ENCODE results near the gene MAP10. TPM values are rescaled to one million over a fixed set of nuclear protein-coding genes. Genes with fewer than 3 reads are reported as not detected.

Gene MAP10
- total and polyA plus RNA-seq, 2 experiments from 2014 or later: 2.9 to 3.3 TPM

DNA sequence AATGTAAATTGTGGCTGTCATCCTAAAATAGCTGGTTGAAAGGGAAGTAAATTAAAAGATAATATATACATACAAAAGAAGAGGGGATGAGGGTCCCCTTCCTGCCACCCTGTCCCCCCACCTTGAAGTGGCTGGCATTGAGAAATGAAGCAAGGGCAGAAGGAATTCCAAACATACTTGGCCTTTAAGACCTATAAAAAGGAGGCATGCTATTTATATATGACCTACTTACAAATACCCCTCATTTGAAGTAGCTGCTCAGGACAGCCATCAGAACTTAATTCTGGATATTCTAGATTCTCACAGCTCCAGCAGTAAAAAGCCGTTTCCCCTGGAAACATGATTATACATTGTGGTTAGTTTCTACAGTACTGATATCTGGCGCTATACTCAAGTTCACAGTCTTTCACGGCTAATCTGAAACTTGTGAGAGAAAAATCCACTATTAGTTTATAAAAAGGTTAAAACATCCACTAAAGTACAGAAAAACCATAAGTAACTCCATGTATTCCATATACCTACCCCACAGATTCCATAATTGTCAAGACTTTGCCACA lies 9.6 kb upstream of the MAP10 start:
- H3K4me2 ChIP-seq: no peak overlapping the region
- no peaks in the 10 kb centered on the region for H3K27me3 Mint-ChIP-seq (ENCODE audit: insufficient read depth, low read depth, poor library complexity)
- H3K9me3 Mint-ChIP-seq: no peaks in the 10 kb centered on the region

GRCh38 chr1:232797856-232798510 lies 7.2 kb upstream of the MAP10 start:
- Mint-ChIP-seq H3K9me3 (no peaks in the 10 kb centered on the region), H3K36me3 (ENCODE audit: low read depth) (no peaks in the 10 kb centered on the region), H3K27me3 (ENCODE audit: insufficient read depth, low read depth, poor library complexity) (no peaks in the 10 kb centered on the region), H3K27ac (no peak overlapping the region), H3K4me1 (peaks cover 9% of the 10 kb centered on the region), H3K4me3 (no peak overlapping the region)
- Histone ChIP-seq H3K9me2 (ENCODE audit: insufficient read depth) (peaks cover 4% of the 10 kb centered on the region; the same call in 1 of the 2 replicates), H3K79me2 (replicated peaks; ENCODE audit: insufficient read depth) (no peaks in the 10 kb centered on the region), H3K36me3 (ENCODE audit: insufficient read depth) (no peaks in the 10 kb centered on the region), H3K4me3 (no peak overlapping the region), H4K20me1 (replicated peaks; ENCODE audit: insufficient read depth) (no peaks in the 10 kb centered on the region), H3F3A (replicated peaks; ENCODE audit: low read depth) (no peaks in the 10 kb centered on the region), H2AFZ (no peak overlapping the region), H3K4me2 (no peak overlapping the region), H3K4me1 (ENCODE audit: insufficient read depth) (no peaks in the 10 kb centered on the region), H3K27me3 (ENCODE audit: insufficient read depth) (no peaks in the 10 kb centered on the region), H3K27ac (ENCODE audit: low read depth) (no peak overlapping the region)
- no peak for DNase-seq (ENCODE audit: low spot score)
- TF ChIP-seq, protein P1, sequence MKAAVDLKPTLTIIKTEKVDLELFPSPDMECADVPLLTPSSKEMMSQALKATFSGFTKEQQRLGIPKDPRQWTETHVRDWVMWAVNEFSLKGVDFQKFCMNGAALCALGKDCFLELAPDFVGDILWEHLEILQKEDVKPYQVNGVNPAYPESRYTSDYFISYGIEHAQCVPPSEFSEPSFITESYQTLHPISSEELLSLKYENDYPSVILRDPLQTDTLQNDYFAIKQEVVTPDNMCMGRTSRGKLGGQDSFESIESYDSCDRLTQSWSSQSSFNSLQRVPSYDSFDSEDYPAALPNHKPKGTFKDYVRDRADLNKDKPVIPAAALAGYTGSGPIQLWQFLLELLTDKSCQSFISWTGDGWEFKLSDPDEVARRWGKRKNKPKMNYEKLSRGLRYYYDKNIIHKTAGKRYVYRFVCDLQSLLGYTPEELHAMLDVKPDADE (IDR thresholded peaks at IDR 0.05): no peak
- ATAC-seq: no peak

More for the DNA sequence above, 9.6 kb upstream of the MAP10 start:
- H3F3A ChIP-seq (replicated peaks; ENCODE audit: low read depth): no peaks in the 10 kb centered on the region
- Mint-ChIP-seq H3K4me3 (no peak overlapping the region), H3K27ac (no peak overlapping the region), H3K36me3 (ENCODE audit: low read depth) (no peaks in the 10 kb centered on the region), H3K4me1 (peaks cover 9% of the 10 kb centered on the region)
- no peaks in the 10 kb centered on the region for H4K20me1 ChIP-seq (replicated peaks; ENCODE audit: insufficient read depth)
- H3K4me3 ChIP-seq: no peak overlapping the region
- H3K27ac ChIP-seq (ENCODE audit: low read depth): no peak overlapping the region
- no peaks in the 10 kb centered on the region for H3K4me1 ChIP-seq (ENCODE audit: insufficient read depth)
- no peaks in the 10 kb centered on the region for H3K27me3 ChIP-seq (ENCODE audit: insufficient read depth)
- no peak for TF ChIP-seq JUNB (IDR thresholded peaks at IDR 0.05; ENCODE audit: unreplicated experiment)
- TF ChIP-seq CTCF (conservative IDR thresholded peaks at IDR 0.05; ENCODE audit: low read depth in 2 of 2): no peak
- no peak for TF ChIP-seq EZH2 (IDR thresholded peaks at IDR 0.05; ENCODE audit: low read depth, unreplicated experiment)
- TF ChIP-seq STAT1 (IDR thresholded peaks at IDR 0.05; ENCODE audit: unreplicated experiment): no peak
- TF ChIP-seq NANOG (IDR thresholded peaks at IDR 0.05; ENCODE audit: borderline replicate concordance): no peak
- ATAC-seq (no peak), DNase-seq (ENCODE audit: low spot score) (no peak)
- H3K9me2 ChIP-seq (ENCODE audit: insufficient read depth): no peaks in the 10 kb centered on the region
- H3K36me3 ChIP-seq (ENCODE audit: insufficient read depth): no peaks in the 10 kb centered on the region
- H3K79me2 ChIP-seq (replicated peaks; ENCODE audit: insufficient read depth): no peaks in the 10 kb centered on the region
- no peak overlapping the region for H2AFZ ChIP-seq

GRCh38 chr1:232798920-232799319 lies 6.3 kb upstream of the MAP10 start:
- H3K27ac Mint-ChIP-seq: no peak overlapping the region
- H2AFZ ChIP-seq: no peak overlapping the region
- TF ChIP-seq REST (IDR thresholded peaks at IDR 0.05; ENCODE audit: unreplicated experiment) (no peak), JUNB (IDR thresholded peaks at IDR 0.05; ENCODE audit: unreplicated experiment) (no peak), ZNF114 (CRISPR knock-in tag; IDR thresholded peaks at IDR 0.05) (no peak)

More at GRCh38 chr1:232798920-232799319, 6.3 kb upstream of the MAP10 start:
- Histone ChIP-seq H3K27ac (ENCODE audit: low read depth) (no peak overlapping the region), H3K27me3 (ENCODE audit: insufficient read depth) (no peaks in the 10 kb centered on the region), H3K79me2 (replicated peaks; ENCODE audit: insufficient read depth) (no peaks in the 10 kb centered on the region), H4K20me1 (replicated peaks; ENCODE audit: insufficient read depth) (no peaks in the 10 kb centered on the region), H3K4me1 (ENCODE audit: insufficient read depth) (no peaks in the 10 kb centered on the region), H3K4me2 (no peak overlapping the region), H3F3A (replicated peaks; ENCODE audit: low read depth) (no peaks in the 10 kb centered on the region), H3K36me3 (ENCODE audit: insufficient read depth) (no peaks in the 10 kb centered on the region), H3K9me2 (ENCODE audit: insufficient read depth) (peaks cover 4% of the 10 kb centered on the region; the same call in 1 of the 2 replicates), H3K4me3 (no peak overlapping the region)
- Mint-ChIP-seq H3K9me3 (no peaks in the 10 kb centered on the region; the same call in 2 of the 3 replicates), H3K36me3 (ENCODE audit: low read depth) (no peaks in the 10 kb centered on the region), H3K4me1 (peaks cover 9% of the 10 kb centered on the region), H3K4me3 (no peak overlapping the region), H3K27me3 (ENCODE audit: insufficient read depth, low read depth, poor library complexity) (no peaks in the 10 kb centered on the region)
- DNase-seq (ENCODE audit: low spot score) (no peak), ATAC-seq (no peak)

All from GM23338 (cell line).